H1 (cell line): ENCODE data around the gene HOXD10. TPM values are rescaled to one million over a fixed set of nuclear protein-coding genes. Genes with fewer than 3 reads are reported as not detected.
A peak's percentile ranks its signal among the peaks of the same experiment; 100 is the strongest.

Experiments used
- ASH2L ChIP-seq: fragments of 200-600, 300-600 bp; sonication (generic); IDR thresholded peaks from one replicate; pipeline ENCODE4 v1.7.1; 2017; ENCODE audit warnings: low read length
- ATF2 ChIP-seq: IDR thresholded peaks from 2 replicates; pipeline ENCODE4 v1.6.1; 2012; ENCODE audit warnings: low read length, inconsistent platforms
- CBX8 ChIP-seq: fragments of 300-800, 300-1000 bp; sonication (generic); IDR thresholded peaks from 2 replicates; pipeline ENCODE4 v1.7.1; 2016; ENCODE audit warnings: low read depth, low read length, borderline replicate concordance
- CHD7 ChIP-seq: fragments of 300-600 bp; sonication (generic); IDR thresholded peaks from 2 replicates; pipeline ENCODE4 v1.7.1; 2012; ENCODE audit warnings: low read length, moderate library complexity, mild to moderate bottlenecking, inconsistent platforms; ENCODE audit not compliant: insufficient replicate concordance
- KDM1A ChIP-seq: fragments of 200-600, 300-600 bp; sonication (generic); IDR thresholded peaks from 2 replicates; pipeline ENCODE4 v1.7.1; 2016; ENCODE audit warnings: mild to moderate bottlenecking, low read length, borderline replicate concordance
- RNF2 ChIP-seq: fragments of 200-900, 300-1000 bp; sonication (generic); IDR thresholded peaks from 2 replicates; pipeline ENCODE4 v1.7.1; 2016; ENCODE audit warnings: borderline replicate concordance, low read depth, mild to moderate bottlenecking, antibody characterized with exemption, low read length; ENCODE audit not compliant: poor library complexity, severe bottlenecking; ENCODE audit errors: missing control alignments
- SIRT6 ChIP-seq: IDR thresholded peaks from one replicate; pipeline ENCODE4 v1.7.1; 2012; ENCODE audit warnings: low read length, inconsistent platforms
- ZNF274 ChIP-seq: IDR thresholded peaks from 2 replicates; pipeline ENCODE4 v1.7.0; 2012; ENCODE audit warnings: low read length, borderline replicate concordance; ENCODE audit errors: extremely low read depth
- polyA plus RNA-seq, 7 experiments: library from polyadenylated mRNA; depleted of rRNA in 3 of 7; stranded (reverse) in 5 of 7; unstranded in 2 of 7; fragments of >200 nt in 5 of 7; fragments of 200-250 nt in 2 of 7; gene quantifications; 1 replicate in 5 of 7; 2 replicates in 1 of 7; 4 replicates in 1 of 7; pipeline versions ENCODE4 v1.2.1 to v1.2.3, GENCODE V29; 2011 to 2013; ENCODE audit warnings: missing spikeins in 2 of 7, mixed read lengths in 2 of 7
- total RNA-seq: library from RNA; stranded (reverse); fragmentation: NEBNext Ultra II Directional; extraction: Animal tissue kit (Norgen Biotek cat#: 25700); gene quantifications from 2 replicates; pipeline ENCODE4 v1.2.1, GENCODE V29; 2021

HOXD10 gene
- total and polyA plus RNA-seq, 2 of the 8 experiments (the other 6 are each of a cell fraction or from before 2014, with no cell fraction given), result not detected

- TF ChIP-seq CHD7, result no peak
- no peak for TF ChIP-seq ZNF274
- TF ChIP-seq ATF2, result no peak
- TF ChIP-seq ASH2L, result no peak
- TF ChIP-seq SIRT6, result no peak
- peak; percentile 81; the same call in 1 of the 2 replicates for TF ChIP-seq CBX8
- TF ChIP-seq RNF2, result peak; percentile 99
- no peak for TF ChIP-seq KDM1A
Observed at GRCh38 chr2:176157499-176158185, 41.1 kb downstream of the HOXD10 start (continued).
